ENCODE measurements around the gene CDCA4.

The CDCA4 gene

DNA sequence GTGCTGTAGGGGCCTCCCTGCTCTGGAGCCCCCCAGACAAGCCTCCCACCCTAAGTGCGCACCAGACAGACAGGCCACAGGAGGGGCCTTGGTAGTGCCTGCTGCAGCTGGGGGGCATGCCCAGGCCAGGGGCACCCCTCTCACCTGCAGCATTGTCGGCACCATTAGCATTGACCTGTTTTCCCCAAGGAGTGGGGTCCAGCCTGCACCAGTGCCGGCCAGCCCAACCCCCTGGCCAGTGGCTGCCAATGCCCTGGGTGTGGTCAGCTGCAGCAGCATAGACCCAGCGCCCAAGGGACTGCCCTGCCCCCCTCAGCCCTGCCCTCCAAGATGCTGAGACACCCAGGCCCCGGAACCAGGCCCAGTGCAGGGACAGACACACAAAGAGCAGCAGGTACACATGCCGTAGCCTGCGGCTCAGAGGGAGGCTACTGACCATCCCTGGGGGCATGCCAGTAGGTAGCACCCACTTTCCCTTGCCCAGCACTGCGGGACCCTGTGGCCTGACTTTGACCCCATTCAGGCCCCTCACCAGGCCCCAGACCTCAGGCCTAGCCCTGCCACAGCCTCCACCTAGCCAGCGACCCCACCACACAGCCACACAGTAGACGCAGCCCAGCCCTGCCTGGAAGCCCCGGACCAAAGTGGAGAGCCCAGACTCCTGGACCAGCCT is 43.7 kb downstream of the CDCA4 start:
- DNase-seq (ENCODE audit: low read depth): no peak
- no peak overlapping the region for H3K4me3 ChIP-seq (ENCODE audit: low read depth, low read length)
- TF ChIP-seq, protein P1, sequence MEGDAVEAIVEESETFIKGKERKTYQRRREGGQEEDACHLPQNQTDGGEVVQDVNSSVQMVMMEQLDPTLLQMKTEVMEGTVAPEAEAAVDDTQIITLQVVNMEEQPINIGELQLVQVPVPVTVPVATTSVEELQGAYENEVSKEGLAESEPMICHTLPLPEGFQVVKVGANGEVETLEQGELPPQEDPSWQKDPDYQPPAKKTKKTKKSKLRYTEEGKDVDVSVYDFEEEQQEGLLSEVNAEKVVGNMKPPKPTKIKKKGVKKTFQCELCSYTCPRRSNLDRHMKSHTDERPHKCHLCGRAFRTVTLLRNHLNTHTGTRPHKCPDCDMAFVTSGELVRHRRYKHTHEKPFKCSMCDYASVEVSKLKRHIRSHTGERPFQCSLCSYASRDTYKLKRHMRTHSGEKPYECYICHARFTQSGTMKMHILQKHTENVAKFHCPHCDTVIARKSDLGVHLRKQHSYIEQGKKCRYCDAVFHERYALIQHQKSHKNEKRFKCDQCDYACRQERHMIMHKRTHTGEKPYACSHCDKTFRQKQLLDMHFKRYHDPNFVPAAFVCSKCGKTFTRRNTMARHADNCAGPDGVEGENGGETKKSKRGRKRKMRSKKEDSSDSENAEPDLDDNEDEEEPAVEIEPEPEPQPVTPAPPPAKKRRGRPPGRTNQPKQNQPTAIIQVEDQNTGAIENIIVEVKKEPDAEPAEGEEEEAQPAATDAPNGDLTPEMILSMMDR (IDR thresholded peaks at IDR 0.05; ENCODE audit: insufficient read depth, low read depth, low read length, missing control alignments): no peak

GRCh38 chr14:104976198-104977007 is 44.5 kb downstream of the CDCA4 start:
- H3K4me3 ChIP-seq (ENCODE audit: low read depth, low read length): no peak overlapping the region
- DNase-seq (ENCODE audit: low read depth): peak; percentile 83
- TF ChIP-seq, protein P1 (IDR thresholded peaks at IDR 0.05; ENCODE audit: insufficient read depth, low read depth, low read length, missing control alignments): peak; percentile 94

DNA sequence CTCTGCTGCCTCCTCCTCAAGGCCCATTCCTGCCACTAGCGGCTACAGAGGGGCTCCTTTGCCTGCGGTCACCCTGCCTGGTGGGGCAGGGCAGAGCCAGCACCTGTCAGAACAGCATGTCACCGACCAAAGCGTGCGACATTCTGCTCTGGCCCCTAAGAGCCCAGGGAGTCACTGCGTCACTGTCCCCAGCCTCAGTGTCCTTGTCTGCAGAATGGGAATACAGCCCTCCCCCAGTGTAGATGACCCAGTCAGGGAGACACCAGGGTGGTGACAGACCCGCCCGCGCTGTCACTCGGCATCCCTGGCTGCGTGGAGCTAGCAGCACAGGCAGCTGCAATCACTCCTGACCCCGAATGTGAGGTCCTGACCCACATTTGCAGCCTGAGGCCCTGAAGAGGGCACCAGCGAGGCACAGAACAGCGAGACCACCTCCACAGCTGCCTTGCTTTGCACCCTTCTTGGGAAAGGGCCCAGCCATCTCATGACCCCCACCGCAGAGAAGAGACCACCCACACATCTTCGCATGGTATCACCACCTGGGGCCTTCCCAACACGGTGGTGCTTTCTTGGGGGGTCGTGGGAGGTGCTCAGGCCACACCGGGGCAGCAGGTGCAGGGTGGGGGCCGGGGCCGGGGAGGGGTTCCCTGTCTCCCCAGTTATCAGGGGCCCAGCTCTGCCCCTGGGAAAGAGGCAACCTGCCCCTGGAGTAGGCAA is 45.2 kb downstream of the CDCA4 start:
- no peak overlapping the region for H3K4me3 ChIP-seq (ENCODE audit: low read depth, low read length)
- DNase-seq (ENCODE audit: low read depth): peak; percentile 38
- TF ChIP-seq, protein P1 (IDR thresholded peaks at IDR 0.05; ENCODE audit: insufficient read depth, low read depth, low read length, missing control alignments): peak; percentile 30

GRCh38 chr14:104974665-104975390 is 46.1 kb downstream of the CDCA4 start:
- no peak overlapping the region for H3K4me3 ChIP-seq (ENCODE audit: low read depth, low read length)
- TF ChIP-seq, protein P1 (IDR thresholded peaks at IDR 0.05; ENCODE audit: insufficient read depth, low read depth, low read length, missing control alignments): no peak
- DNase-seq (ENCODE audit: low read depth): no peak

GRCh38 chr14:104974146-104974541 is 46.7 kb downstream of the CDCA4 start:
- no peak for DNase-seq (ENCODE audit: low read depth)
- TF ChIP-seq, protein P1 (IDR thresholded peaks at IDR 0.05; ENCODE audit: insufficient read depth, low read depth, low read length, missing control alignments): no peak
- no peak overlapping the region for H3K4me3 ChIP-seq (ENCODE audit: low read depth, low read length)

DNA sequence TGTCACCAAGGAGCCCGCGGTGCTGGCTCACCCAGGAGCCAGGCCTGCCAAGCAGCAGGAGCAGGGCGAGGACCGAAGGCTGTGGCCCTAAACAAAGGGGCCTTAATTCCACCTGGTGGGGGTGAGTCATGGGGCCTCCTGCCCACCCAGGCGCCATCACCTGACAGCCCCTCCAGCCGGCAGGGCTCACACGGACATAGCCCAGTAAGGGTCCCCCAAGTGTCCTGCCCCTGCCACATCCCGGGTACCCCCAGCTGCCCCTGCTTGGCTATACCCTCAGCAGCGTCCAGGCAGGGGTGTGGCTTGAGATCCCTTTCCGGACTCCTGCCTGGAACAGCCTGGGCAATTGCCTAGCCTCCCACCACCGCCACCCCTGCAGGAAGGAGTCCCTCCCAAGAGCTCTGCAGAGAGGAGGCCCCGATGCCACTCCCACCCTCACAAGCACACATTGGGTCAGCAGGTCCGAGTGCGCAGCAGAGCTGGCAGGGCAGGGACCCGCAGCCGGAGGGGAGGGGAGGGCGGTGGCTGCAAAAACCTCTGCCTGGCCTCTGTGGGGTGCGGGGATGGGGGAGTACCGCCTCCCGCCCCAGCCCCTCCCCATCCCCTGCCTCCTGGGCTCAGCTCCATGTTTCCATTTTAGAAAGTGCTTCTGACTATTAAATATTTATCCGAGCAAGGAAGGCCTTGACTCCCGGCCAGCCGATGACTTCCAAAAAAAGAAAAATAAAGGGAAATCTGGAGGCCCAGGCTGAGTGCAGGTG is 47.3 kb downstream of the CDCA4 start:
- TF ChIP-seq, protein P1 (IDR thresholded peaks at IDR 0.05; ENCODE audit: insufficient read depth, low read depth, low read length, missing control alignments): no peak
- H3K4me3 ChIP-seq (ENCODE audit: low read depth, low read length): no peak overlapping the region

More for the DNA sequence above, 47.3 kb downstream of the CDCA4 start:
- no peak for DNase-seq (ENCODE audit: low read depth)

Data from GM12865 (cell line).